GM21447 (cell line): ENCODE measurements around the gene NOL12.

Experiments
- ATAC-seq: cut with Tn5 transposase; IDR thresholded peaks from one replicate; pipeline ENCODE4 v1.9.1; 2021; ENCODE audit not compliant: unreplicated experiment

The NOL12 gene

DNA sequence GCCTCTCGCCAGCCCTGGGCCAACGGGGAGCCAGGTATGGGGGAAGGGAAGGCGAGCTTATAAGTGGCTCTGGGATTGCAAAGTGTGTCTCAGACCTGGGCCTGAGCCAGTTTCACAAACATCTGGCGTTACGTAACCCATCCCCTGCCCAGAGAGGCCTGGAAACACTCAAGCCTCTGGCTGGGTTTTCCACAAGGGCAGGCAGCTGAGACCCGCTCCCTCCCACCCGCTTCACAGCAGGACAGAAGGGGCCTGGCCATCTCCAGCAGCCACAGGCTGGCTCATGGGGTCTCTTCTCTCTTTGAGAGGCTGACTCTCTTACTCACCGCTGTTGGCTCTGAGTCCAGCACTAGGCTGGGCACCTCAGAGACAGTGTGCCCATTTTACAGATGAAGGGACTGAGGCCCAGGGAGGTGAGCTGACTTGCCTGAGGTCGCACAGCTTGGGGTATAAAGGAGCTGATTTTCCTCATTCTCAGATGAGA lies 55.2 kb downstream of the NOL12 start:
- ATAC-seq, result no peak

DNA sequence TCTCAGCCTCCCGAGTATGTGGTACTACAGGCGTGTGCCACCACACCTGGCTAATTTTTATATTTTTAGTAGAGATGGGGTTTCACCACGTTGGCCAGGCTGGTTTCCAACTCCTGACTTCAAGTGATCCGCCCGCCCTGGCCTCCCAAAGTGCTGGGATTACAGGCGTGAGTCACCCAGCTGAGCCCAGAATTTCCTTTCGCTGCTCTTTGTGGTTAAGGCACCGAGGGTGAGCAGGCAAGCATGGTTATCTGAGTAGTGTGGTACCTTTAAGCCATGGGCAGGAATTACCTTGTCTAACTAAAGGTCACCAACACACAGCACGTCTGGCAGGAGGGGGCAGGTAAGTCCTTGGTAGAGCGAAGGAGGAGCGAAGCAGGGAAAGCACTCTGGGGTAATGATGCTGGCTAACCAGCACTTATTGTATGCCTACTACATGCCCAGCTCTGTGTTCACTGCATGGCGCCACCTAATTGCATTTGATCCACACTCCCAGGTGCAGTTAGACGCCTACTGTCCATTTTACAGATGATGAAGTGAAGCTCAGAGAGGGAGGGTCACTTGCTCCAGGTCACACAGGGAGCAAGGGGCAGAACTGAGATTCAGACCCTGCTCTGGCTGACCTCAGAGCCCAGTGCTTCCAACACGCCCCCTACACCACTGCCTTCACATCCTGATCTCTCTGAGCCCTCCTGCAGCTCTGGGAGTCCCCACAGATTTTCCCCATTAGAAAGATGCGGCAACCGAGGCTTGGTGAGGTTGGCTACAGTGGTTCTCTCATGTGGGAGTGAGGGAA lies 56.4 kb downstream of the NOL12 start:
- no peak for ATAC-seq
